Left kidney (tissue), 1 donor: Measurements from ENCODE around the gene INO80D. TPM values are rescaled to one million over a fixed set of nuclear protein-coding genes. Genes with fewer than 3 reads are reported as not detected.

Experiments used
- polyA plus RNA-seq: library from polyadenylated mRNA; unstranded; fragments of 120-200 nt; gene quantifications from one replicate; pipeline ENCODE4 v1.2.1, GENCODE V29; 2013; ENCODE audit not compliant: insufficient read length

INO80D gene
- polyA plus RNA-seq, 1 donor = 12.3 TPM

Other genes starting within 250 kb of the INO80D start
- 96.3 TPM for gene NDUFS1, start 73.3 kb upstream of the INO80D start, polyA plus RNA-seq
- 595 TPM for gene EEF1B2, start 73.7 kb upstream of the INO80D start, polyA plus RNA-seq
- 14.3 TPM for gene ZDBF2, start 188.5 kb upstream of the INO80D start, polyA plus RNA-seq